ENCODE measurements around the gene KBTBD3. TPM values are rescaled to one million over a fixed set of nuclear protein-coding genes. Genes with fewer than 3 reads are reported as not detected.

Gene KBTBD3, protein sequence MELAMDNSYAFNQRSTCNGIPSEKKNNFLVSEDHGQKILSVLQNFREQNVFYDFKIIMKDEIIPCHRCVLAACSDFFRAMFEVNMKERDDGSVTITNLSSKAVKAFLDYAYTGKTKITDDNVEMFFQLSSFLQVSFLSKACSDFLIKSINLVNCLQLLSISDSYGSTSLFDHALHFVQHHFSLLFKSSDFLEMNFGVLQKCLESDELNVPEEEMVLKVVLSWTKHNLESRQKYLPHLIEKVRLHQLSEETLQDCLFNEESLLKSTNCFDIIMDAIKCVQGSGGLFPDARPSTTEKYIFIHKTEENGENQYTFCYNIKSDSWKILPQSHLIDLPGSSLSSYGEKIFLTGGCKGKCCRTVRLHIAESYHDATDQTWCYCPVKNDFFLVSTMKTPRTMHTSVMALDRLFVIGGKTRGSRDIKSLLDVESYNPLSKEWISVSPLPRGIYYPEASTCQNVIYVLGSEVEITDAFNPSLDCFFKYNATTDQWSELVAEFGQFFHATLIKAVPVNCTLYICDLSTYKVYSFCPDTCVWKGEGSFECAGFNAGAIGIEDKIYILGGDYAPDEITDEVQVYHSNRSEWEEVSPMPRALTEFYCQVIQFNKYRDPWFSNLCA
- 1.8 and 4.3 TPM in 2 replicates for total RNA-seq (ENCODE audit: low replicate concordance)

DNA sequence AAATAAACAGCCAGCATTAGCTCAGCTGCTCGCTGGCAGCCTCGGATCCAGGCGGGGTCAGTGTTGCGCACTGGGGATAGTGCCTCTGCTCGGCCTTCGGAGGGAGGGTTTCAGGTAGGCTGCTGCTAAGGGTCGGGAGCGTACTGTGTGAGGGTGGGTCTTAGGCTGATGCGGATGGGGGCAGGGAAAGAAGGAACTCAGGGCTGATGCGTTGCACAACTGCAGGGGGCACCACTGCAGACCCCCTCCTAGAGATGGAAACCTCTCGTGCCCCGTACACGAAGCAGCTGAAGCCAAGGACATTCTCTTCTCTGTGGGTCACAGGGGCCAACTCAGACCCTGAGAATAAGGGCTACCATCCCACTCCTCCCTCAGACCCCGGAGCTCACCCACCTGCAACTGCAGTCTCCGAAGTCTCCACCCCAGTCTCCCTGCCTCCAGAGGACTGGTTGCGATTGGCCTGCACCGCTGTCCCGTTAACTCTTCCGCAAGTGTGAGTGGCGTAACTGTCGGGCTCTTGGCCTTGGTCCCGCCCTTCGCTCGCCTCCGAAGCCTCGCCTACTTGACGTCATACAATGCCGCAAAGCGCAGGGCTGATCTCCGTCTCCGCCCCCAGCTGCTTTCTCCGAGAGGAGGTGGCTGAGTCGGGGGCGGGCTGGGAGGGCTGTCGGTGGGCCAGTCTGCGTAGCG lies at the start of gene KBTBD3:
KBTBD3 (minus strand) TSS at position 429 of the 690 bp plus-strand sequence. CDS start 18,250 bp downstream, outside the sequence.
- DNase-seq (ENCODE audit: low read depth): peak; percentile 99
- TF ChIP-seq, protein P1, sequence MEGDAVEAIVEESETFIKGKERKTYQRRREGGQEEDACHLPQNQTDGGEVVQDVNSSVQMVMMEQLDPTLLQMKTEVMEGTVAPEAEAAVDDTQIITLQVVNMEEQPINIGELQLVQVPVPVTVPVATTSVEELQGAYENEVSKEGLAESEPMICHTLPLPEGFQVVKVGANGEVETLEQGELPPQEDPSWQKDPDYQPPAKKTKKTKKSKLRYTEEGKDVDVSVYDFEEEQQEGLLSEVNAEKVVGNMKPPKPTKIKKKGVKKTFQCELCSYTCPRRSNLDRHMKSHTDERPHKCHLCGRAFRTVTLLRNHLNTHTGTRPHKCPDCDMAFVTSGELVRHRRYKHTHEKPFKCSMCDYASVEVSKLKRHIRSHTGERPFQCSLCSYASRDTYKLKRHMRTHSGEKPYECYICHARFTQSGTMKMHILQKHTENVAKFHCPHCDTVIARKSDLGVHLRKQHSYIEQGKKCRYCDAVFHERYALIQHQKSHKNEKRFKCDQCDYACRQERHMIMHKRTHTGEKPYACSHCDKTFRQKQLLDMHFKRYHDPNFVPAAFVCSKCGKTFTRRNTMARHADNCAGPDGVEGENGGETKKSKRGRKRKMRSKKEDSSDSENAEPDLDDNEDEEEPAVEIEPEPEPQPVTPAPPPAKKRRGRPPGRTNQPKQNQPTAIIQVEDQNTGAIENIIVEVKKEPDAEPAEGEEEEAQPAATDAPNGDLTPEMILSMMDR (IDR thresholded peaks at IDR 0.05; ENCODE audit: insufficient read depth, low read length): peak; percentile 34

DNA sequence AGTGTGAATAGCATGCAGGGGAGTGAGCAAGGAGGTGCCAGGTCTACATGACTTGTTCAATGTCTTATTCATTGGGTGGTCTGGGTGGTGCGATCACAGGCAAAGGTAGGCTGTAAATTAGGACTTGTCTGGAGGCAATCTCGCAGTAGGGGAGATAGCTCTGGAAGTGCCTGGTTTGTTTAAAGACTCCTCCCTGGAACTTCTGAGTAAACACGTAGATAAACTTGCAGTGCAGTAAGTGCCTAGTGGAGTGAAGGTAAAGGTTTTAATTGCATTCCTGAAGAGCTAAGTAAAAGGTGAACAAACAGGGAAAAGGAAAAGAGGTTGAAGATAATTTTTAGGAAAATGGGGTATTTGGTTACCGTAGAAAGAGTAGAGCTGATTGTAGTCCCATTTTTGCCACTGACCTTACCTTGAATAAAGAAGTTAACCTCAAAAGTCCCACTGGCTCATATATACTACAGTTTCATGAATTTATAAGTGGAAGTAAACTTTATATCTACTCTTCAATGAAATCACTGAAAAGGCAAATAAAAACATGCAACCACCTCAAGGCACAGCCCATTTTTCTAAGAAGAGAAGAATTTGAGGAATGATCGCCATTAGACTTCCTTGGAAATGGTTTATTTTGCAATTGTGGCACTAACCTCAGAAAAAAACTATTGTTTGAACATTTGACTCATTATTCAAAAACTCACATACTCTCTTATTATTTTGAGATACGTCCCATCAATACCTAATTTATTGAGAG lies 44.6 kb upstream of the KBTBD3 start:
- DNase-seq (ENCODE audit: low read depth): no peak
- no peak overlapping the region for H3K4me3 ChIP-seq (ENCODE audit: low read depth, low read length)
- TF ChIP-seq, protein P1 (IDR thresholded peaks at IDR 0.05; ENCODE audit: insufficient read depth, low read length): no peak

More for the DNA sequence above, at the start of gene KBTBD3:
- H3K4me3 ChIP-seq (ENCODE audit: low read depth, low read length): peak within 1 kb of the TSS; percentile 100

DNA sequence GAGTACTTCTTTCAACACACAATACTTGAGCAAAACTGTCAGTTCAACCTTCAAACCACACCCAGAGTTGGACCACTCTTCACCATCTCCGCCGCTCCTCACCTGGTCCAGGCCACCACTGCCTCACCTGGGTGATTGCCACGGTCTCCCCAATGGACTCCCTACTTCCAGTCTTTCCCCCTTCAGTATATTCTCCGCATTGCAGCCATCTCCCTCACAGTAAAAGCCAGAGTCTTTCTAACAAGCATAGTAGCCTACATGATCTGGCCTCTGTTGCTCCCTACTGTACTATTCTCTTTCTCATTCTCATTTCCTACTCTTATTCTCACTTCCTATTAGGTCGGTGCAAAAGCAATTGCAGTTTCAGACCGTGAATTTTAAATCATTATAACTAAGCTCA lies 28.8 kb upstream of the KBTBD3 start:
- TF ChIP-seq, protein P1 (IDR thresholded peaks at IDR 0.05; ENCODE audit: insufficient read depth, low read length): no peak
- DNase-seq (ENCODE audit: low read depth): no peak
- no peak overlapping the region for H3K4me3 ChIP-seq (ENCODE audit: low read depth, low read length)

DNA sequence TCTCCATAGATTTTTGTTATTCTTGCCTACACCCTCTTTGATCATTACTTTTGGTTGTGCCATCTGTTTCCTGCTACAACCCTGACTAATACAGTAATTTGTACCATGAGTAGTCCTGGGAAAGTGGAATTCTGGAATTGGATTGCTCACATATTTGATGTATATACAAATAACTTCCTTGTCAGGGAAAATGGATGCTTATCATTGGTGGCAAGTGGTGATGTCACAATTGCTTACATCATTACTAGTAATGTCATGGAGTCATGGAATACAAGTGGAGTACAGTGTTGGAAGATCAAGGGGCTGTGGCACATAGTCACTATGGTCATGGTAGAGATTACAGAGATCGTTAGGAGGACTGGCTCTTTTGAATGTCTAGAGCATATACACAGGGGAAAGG lies 24.7 kb upstream of the KBTBD3 start:
- DNase-seq (ENCODE audit: low read depth): peak; percentile 34
- TF ChIP-seq, protein P1 (IDR thresholded peaks at IDR 0.05; ENCODE audit: insufficient read depth, low read length): no peak
- no peak overlapping the region for H3K4me3 ChIP-seq (ENCODE audit: low read depth, low read length)

DNA sequence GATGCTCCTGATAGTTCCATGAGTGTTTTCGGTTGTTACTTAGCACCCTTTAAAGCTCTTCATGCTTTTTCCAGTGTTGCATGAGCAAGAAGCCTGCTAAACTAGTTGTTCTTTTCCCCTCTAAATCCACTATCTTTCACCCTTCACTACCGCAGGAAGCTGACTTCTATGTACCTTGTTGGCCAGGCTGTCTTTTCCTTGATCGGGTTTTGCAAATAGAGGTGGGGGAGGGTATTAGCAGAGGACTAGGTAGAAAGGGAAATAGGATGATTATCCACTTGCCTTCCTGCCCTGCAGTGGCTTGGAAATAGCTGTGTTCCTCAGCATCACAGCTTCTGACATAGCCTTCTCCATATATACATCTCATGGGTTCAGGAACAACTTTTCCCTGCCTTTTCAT lies 24.2 kb upstream of the KBTBD3 start:
- TF ChIP-seq, protein P1 (IDR thresholded peaks at IDR 0.05; ENCODE audit: insufficient read depth, low read length): no peak
- DNase-seq (ENCODE audit: low read depth): no peak
- no peak overlapping the region for H3K4me3 ChIP-seq (ENCODE audit: low read depth, low read length)

DNA sequence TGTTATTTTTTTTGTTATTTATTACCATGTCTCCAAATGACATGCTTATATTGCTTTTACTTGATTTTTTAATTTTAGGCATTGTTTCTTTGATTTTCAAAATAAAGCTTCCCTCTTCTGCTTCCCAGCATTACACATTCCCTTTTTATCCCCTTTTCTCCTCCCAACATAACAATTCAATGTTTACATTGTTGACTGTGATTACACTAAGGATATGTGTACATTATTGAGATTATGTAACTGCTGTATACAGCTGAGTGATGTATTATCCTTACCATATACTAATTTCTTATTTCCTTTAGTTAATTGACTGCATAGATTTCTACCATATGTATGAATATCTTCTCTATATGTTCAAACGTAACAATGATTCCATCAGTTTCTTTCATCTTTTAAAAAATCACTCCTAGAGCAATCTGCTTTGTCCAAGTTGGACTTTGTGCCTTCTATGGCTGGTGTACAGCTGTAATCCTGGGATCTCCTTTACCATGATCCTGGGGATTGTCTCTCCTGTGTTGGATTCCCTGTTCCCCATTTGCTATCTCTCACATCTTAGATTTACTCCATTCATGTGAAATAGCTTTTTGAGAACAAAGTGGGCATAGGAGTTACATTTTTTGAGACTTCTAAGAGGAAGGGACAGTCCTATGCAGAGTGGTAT lies 21.9 kb upstream of the KBTBD3 start:
- no peak for DNase-seq (ENCODE audit: low read depth)
- no peak overlapping the region for H3K4me3 ChIP-seq (ENCODE audit: low read depth, low read length)
- TF ChIP-seq, protein P1 (IDR thresholded peaks at IDR 0.05; ENCODE audit: insufficient read depth, low read length): no peak
